ENCODE data around the gene ARMC8.
"Not testable (repeated sequence)": the region's sequence is repeated elsewhere in the genome, so short reads cannot be mapped to it uniquely, and the experiment has no call there.

The ARMC8 gene

GRCh38 chr3:138187296-138188012, at the start of gene ARMC8:
Gene ARMC8, plus strand, starts transcription at chr3:138187301. Its CDS starts 254 bp downstream, at chr3:138187555.
- DNase-seq (ENCODE audit: low spot score), result no peak
- TF ChIP-seq, protein P1, sequence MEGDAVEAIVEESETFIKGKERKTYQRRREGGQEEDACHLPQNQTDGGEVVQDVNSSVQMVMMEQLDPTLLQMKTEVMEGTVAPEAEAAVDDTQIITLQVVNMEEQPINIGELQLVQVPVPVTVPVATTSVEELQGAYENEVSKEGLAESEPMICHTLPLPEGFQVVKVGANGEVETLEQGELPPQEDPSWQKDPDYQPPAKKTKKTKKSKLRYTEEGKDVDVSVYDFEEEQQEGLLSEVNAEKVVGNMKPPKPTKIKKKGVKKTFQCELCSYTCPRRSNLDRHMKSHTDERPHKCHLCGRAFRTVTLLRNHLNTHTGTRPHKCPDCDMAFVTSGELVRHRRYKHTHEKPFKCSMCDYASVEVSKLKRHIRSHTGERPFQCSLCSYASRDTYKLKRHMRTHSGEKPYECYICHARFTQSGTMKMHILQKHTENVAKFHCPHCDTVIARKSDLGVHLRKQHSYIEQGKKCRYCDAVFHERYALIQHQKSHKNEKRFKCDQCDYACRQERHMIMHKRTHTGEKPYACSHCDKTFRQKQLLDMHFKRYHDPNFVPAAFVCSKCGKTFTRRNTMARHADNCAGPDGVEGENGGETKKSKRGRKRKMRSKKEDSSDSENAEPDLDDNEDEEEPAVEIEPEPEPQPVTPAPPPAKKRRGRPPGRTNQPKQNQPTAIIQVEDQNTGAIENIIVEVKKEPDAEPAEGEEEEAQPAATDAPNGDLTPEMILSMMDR (IDR thresholded peaks at IDR 0.05; ENCODE audit: borderline replicate concordance, control extremely low read depth, extremely low read depth, insufficient read depth, missing control alignments), result peak; percentile 19
- in situ Hi-C loops (cut with MboI; ENCODE audit: low sequenced_read_pairs, unreplicated experiment), result no loop called here

- in situ Hi-C loops (cut with MboI; ENCODE audit: low sequenced_read_pairs, unreplicated experiment), result no loop called here
- DNase-seq (ENCODE audit: low spot score), result no peak
These were observed 49.2 kb upstream of the ARMC8 start for GRCh38 chr3:138137861-138138260.

DNA sequence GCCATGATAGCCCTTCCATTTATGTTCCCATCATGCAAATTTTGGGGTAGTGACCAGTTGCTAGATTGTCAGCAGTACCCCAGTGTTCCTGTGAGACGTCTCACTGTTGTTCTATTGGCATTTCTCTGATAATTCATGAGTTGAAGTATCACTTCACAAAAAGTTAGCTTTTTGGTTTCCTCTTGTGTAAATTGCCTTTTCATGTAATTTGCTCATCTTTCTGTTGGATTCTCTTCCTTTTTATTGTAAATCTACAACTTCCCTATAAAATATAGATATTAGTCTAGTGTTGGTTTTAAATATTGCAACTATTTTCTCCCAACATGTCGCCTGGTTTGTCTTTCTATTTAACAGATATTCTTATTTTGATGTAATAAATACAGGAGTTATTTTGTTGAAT, 47.4 kb upstream of the ARMC8 start:
- DNase-seq (ENCODE audit: low spot score), result no peak
- TF ChIP-seq, protein P1 (IDR thresholded peaks at IDR 0.05; ENCODE audit: borderline replicate concordance, control extremely low read depth, extremely low read depth, insufficient read depth, missing control alignments), result no peak
- in situ Hi-C loops (cut with MboI; ENCODE audit: low sequenced_read_pairs, unreplicated experiment), result no loop called here

More at GRCh38 chr3:138137861-138138260, 49.2 kb upstream of the ARMC8 start:
- TF ChIP-seq, protein P1 (IDR thresholded peaks at IDR 0.05; ENCODE audit: borderline replicate concordance, control extremely low read depth, extremely low read depth, insufficient read depth, missing control alignments), result no peak

GRCh38 chr3:138140940-138141339, 46.2 kb upstream of the ARMC8 start:
- TF ChIP-seq, protein P1 (IDR thresholded peaks at IDR 0.05; ENCODE audit: borderline replicate concordance, control extremely low read depth, extremely low read depth, insufficient read depth, missing control alignments), result no peak
- DNase-seq (ENCODE audit: low spot score), result no peak
- in situ Hi-C loops (cut with MboI; ENCODE audit: low sequenced_read_pairs, unreplicated experiment), result no loop called here

DNA sequence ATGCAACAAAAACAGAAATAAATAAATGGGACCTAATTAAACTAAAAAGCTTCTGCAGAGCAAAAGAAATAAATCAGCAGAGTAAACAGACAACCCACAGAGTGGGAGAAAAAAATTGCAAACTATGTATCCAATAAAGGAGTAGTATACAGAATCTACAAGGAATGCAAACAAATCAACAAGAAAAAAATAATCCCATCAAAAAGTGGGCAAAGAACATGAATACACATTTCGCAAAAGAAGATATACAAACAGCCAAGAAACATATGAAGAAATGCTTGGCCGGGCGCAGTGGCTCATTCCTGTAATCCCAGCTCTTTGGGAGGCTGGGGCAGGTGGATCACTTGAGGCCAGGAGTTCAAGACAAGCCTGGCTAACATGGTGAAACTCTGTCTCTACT, 44.9 kb upstream of the ARMC8 start:
- in situ Hi-C loops (cut with MboI; ENCODE audit: low sequenced_read_pairs, unreplicated experiment); DNase-seq (ENCODE audit: low spot score): not testable (repeated sequence)

DNA sequence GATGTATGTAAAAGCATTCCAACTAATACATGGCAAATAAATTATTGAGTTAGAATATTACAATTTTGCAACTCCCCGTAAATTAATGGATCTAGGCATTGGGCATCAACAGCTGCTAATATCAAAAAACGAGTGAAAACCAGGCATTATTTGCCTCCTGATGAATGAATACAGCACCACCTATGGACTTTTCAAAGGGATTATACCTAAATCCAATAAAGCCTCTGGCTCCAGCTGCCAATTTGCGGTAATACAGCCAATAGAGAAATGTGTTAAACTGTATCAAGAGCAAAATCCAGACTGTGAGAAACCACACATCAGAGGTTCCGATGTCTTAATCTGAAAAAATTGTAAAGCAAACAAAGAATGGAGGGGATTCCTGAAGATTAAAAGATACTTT, 38.6 kb upstream of the ARMC8 start:
- no peak for DNase-seq (ENCODE audit: low spot score)
- TF ChIP-seq, protein P1 (IDR thresholded peaks at IDR 0.05; ENCODE audit: borderline replicate concordance, control extremely low read depth, extremely low read depth, insufficient read depth, missing control alignments), result no peak
- in situ Hi-C loops (cut with MboI; ENCODE audit: low sequenced_read_pairs, unreplicated experiment), result no loop called here

DNA sequence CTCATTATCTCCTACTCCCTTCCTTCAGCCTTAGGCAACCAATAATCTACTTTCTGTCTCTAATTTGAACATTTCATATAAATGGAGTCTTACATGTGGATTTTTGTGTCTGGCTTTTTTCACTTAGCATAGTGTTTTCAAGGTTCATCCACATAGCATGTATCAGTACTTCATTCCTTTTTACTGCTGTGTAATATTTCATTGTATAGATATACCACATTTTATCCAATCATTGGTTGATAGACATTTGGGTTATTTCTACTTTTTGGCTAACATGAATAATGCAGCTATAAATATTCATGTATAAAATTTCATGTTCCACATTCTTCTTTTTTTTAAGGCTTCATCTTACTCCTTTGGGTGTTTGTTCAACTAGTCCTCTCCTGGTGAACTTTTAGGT, 32.6 kb upstream of the ARMC8 start:
- DNase-seq (ENCODE audit: low spot score), result no peak
- TF ChIP-seq, protein P1 (IDR thresholded peaks at IDR 0.05; ENCODE audit: borderline replicate concordance, control extremely low read depth, extremely low read depth, insufficient read depth, missing control alignments), result no peak
- in situ Hi-C loops (cut with MboI; ENCODE audit: low sequenced_read_pairs, unreplicated experiment), result no loop called here

All from GM13976 (cell line).